ENCODE data around the gene RUNDC3A. TPM values are rescaled to one million over a fixed set of nuclear protein-coding genes. Genes with fewer than 3 reads are reported as not detected.
A peak's percentile ranks its signal among the peaks of the same experiment; 100 is the strongest.

RUNDC3A gene
- total RNA-seq, 1 experiment from 2014 or later: 5.2 TPM

GRCh38 chr17:44310609-44311376 is 2.4 kb downstream of the RUNDC3A start:
- DNase-seq (ENCODE audit: low spot score) (no peak), ATAC-seq (no peak)
- peaks cover 31% of the 10 kb centered on the region for H3K27me3 Mint-ChIP-seq (ENCODE audit: low read depth)
- POLR2A ChIA-PET: no interaction called here
- H3K4me1 Mint-ChIP-seq: peaks cover 49% of the 10 kb centered on the region
- H3K4me3 Mint-ChIP-seq: peak overlapping the region; percentile 4; the same call in 1 of the 2 replicates
- TF ChIP-seq ATF3 (CRISPR knock-in tag; conservative IDR thresholded peaks at IDR 0.05) (no peak), GABPB1 (CRISPR knock-in tag; IDR thresholded peaks at IDR 0.05) (no peak), ZNF263 (CRISPR knock-in tag; IDR thresholded peaks at IDR 0.05; ENCODE audit: low read depth) (no peak), HMGXB4 (CRISPR knock-in tag; IDR thresholded peaks at IDR 0.05) (no peak), SP1 (CRISPR knock-in tag; conservative IDR thresholded peaks at IDR 0.05) (no peak), MAX (CRISPR knock-in tag; IDR thresholded peaks at IDR 0.05) (no peak), ESRRA (CRISPR knock-in tag; IDR thresholded peaks at IDR 0.05; ENCODE audit: borderline replicate concordance) (no peak), SMAD3 (CRISPR knock-in tag; IDR thresholded peaks at IDR 0.05; ENCODE audit: borderline replicate concordance) (no peak), NFYB (CRISPR knock-in tag; conservative IDR thresholded peaks at IDR 0.05; ENCODE audit: low read depth) (no peak)
- TF ChIP-seq, protein P1, sequence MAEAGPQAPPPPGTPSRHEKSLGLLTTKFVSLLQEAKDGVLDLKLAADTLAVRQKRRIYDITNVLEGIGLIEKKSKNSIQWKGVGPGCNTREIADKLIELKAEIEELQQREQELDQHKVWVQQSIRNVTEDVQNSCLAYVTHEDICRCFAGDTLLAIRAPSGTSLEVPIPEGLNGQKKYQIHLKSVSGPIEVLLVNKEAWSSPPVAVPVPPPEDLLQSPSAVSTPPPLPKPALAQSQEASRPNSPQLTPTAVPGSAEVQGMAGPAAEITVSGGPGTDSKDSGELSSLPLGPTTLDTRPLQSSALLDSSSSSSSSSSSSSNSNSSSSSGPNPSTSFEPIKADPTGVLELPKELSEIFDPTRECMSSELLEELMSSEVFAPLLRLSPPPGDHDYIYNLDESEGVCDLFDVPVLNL (CRISPR knock-in tag; IDR thresholded peaks at IDR 0.05; ENCODE audit: borderline replicate concordance, low read depth): no peak
- TF ChIP-seq, protein P2, sequence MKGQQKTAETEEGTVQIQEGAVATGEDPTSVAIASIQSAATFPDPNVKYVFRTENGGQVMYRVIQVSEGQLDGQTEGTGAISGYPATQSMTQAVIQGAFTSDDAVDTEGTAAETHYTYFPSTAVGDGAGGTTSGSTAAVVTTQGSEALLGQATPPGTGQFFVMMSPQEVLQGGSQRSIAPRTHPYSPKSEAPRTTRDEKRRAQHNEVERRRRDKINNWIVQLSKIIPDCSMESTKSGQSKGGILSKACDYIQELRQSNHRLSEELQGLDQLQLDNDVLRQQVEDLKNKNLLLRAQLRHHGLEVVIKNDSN (CRISPR knock-in tag; IDR thresholded peaks at IDR 0.05): no peak
- no peak overlapping the region for H3K27ac Mint-ChIP-seq
- CTCF ChIA-PET: interaction anchor here (1.2 to 3.2 kb wide), 9 partner anchors 14 to 105 kb away, joined by 5 to 18 read pairs (median 7); partner anchors contain the start of genes FAM171A2, GRN and SLC25A39
- no peaks in the 10 kb centered on the region for H3K36me3 Mint-ChIP-seq
- H3K9me3 Mint-ChIP-seq: no peaks in the 10 kb centered on the region

GRCh38 chr17:44311562-44312181 is 3.3 kb downstream of the RUNDC3A start:
- Mint-ChIP-seq H3K36me3 (no peaks in the 10 kb centered on the region), H3K27me3 (ENCODE audit: low read depth) (peaks cover 34% of the 10 kb centered on the region), H3K27ac (no peak overlapping the region), H3K9me3 (no peaks in the 10 kb centered on the region), H3K4me3 (no peak overlapping the region), H3K4me1 (peaks cover 53% of the 10 kb centered on the region)
- ATAC-seq: no peak
- CTCF ChIA-PET: interaction anchor here (1.0 to 3.2 kb wide), 4 partner anchors 34 to 101 kb away, joined by 3 to 14 read pairs (median 8); partner anchors contain the start of gene FAM171A2
- POLR2A ChIA-PET: interaction anchor here (0.5 kb wide), 1 partner anchor 65 kb away, joined by 5 read pairs; no protein-coding TSS in a partner anchor
- no peak for DNase-seq (ENCODE audit: low spot score)
- TF ChIP-seq SP1 (CRISPR knock-in tag; conservative IDR thresholded peaks at IDR 0.05) (no peak), PRRX2 (CRISPR knock-in tag; IDR thresholded peaks at IDR 0.05) (no peak), ATF3 (CRISPR knock-in tag; conservative IDR thresholded peaks at IDR 0.05) (no peak), ZSCAN18 (CRISPR knock-in tag; IDR thresholded peaks at IDR 0.05) (no peak), ZNF138 (CRISPR knock-in tag; conservative IDR thresholded peaks at IDR 0.05) (no peak), MYBL2 (CRISPR knock-in tag; IDR thresholded peaks at IDR 0.05) (no peak), FOXP4 (CRISPR knock-in tag; IDR thresholded peaks at IDR 0.05) (no peak), GRHL2 (CRISPR knock-in tag; IDR thresholded peaks at IDR 0.05; ENCODE audit: insufficient replicate concordance, severe bottlenecking) (no peak), TCF7 (CRISPR knock-in tag; IDR thresholded peaks at IDR 0.05; ENCODE audit: low read depth) (no peak), RELA (CRISPR knock-in tag; IDR thresholded peaks at IDR 0.05; ENCODE audit: borderline replicate concordance) (no peak)
- TF ChIP-seq, protein P3, sequence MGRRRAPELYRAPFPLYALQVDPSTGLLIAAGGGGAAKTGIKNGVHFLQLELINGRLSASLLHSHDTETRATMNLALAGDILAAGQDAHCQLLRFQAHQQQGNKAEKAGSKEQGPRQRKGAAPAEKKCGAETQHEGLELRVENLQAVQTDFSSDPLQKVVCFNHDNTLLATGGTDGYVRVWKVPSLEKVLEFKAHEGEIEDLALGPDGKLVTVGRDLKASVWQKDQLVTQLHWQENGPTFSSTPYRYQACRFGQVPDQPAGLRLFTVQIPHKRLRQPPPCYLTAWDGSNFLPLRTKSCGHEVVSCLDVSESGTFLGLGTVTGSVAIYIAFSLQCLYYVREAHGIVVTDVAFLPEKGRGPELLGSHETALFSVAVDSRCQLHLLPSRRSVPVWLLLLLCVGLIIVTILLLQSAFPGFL (CRISPR knock-in tag; IDR thresholded peaks at IDR 0.05; ENCODE audit: borderline replicate concordance): no peak
- TF ChIP-seq, protein P1 (CRISPR knock-in tag; IDR thresholded peaks at IDR 0.05; ENCODE audit: borderline replicate concordance, low read depth): no peak

All from WTC11 (cell line).